PFSK-1 (cell line): ENCODE data around the gene INTS11.

Experiments
- POLR2AphosphoS5 ChIP-seq: IDR thresholded peaks from 2 replicates; pipeline ENCODE4 v1.6.1; 2012; ENCODE audit warnings: low read depth, mild to moderate bottlenecking, control low read depth, low read length, moderate library complexity
- REST ChIP-seq, 2 experiments: IDR thresholded peaks; 2 replicates each; pipeline versions ENCODE4 v1.6.1 to v1.8.0; 2011 to 2012; ENCODE audit warnings: low read depth in 2 of 2, low read length in 2 of 2, control low read depth in 1 of 2, inconsistent platforms in 1 of 2, mild to moderate bottlenecking in 1 of 2, moderate library complexity in 1 of 2; ENCODE audit not compliant: insufficient read depth in 1 of 2
- SIN3A ChIP-seq: IDR thresholded peaks from 2 replicates; pipeline ENCODE4 v1.6.1; 2012; ENCODE audit warnings: mild to moderate bottlenecking, low read length, moderate library complexity, borderline replicate concordance; ENCODE audit not compliant: insufficient read depth
- TAF1 ChIP-seq: IDR thresholded peaks from 2 replicates; pipeline ENCODE4 v1.6.1; 2012; ENCODE audit warnings: low read length, control low read depth, borderline replicate concordance; ENCODE audit not compliant: insufficient read depth

- TF ChIP-seq SIN3A (no peak), REST (IDR thresholded peaks at IDR 0.05; ENCODE audit: insufficient read depth in 1 of 2, low read depth in 2 of 2, low read length in 2 of 2) (no peak), TAF1 (no peak), POLR2AphosphoS5 (no peak)
Observed at GRCh38 chr1:1321477-1321876, 3.0 kb downstream of the INTS11 start.
